Upper lobe of left lung (tissue), 4 donors: ENCODE results near the gene TSPAN5.

Source experiments
- EP300 ChIP-seq, 4 donors: sonication (generic); formaldehyde crosslinking; IDR thresholded peaks; one replicate each; pipeline ENCODE4 v1.5.1; 2017; ENCODE audit warnings: antibody characterized with exemption in 4 of 4, control low read depth in 2 of 4
- POLR2A ChIP-seq, 4 donors: fragments of 450-650 bp; IDR thresholded peaks; one replicate each; pipeline ENCODE4 v1.5.1; 2016 to 2017; ENCODE audit warnings: antibody characterized with exemption in 4 of 4, mild to moderate bottlenecking in 2 of 4
- TF ChIP-seq, protein P1 (sequence below), 6 experiments: fragments of 450-650 bp in 4 of 6; fragments of 200-600 bp in 2 of 6; sonication (generic) in 2 of 6; IDR thresholded peaks; one replicate each; pipeline ENCODE4 v1.5.1; 2016 to 2019; ENCODE audit warnings: antibody characterized with exemption in 6 of 6

DNA sequence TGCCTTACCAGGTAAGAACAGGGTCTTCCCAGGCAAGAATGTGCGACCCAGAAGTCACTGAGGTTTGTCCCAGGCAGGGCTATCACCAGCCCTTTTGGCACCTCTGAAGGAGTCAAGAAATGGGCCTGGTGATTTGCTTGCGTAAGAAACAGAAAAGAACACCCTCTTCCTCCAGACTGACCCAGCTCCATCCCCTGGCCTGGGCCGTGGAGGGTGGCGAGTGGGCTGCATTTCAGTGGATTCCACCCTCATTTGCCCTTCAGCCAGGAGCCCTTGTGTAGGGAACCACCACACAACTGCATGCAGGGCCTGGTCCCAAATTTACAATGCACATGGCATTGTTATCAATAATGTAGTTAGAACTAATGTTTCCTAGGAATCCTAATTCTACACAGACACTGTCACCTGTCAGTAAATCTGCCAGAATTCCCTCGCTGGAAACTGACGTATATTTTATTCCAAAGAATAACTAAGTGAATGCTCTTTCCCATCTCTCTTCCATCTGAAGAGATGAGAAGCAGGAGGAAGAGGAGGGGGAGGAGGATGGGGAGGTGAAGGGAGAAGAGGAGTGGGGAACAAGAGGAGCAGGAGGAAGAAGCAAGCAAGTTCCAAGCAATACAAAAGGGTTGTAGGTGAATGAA, 46.6 kb downstream of the TSPAN5 start:
- TF ChIP-seq, protein P1, sequence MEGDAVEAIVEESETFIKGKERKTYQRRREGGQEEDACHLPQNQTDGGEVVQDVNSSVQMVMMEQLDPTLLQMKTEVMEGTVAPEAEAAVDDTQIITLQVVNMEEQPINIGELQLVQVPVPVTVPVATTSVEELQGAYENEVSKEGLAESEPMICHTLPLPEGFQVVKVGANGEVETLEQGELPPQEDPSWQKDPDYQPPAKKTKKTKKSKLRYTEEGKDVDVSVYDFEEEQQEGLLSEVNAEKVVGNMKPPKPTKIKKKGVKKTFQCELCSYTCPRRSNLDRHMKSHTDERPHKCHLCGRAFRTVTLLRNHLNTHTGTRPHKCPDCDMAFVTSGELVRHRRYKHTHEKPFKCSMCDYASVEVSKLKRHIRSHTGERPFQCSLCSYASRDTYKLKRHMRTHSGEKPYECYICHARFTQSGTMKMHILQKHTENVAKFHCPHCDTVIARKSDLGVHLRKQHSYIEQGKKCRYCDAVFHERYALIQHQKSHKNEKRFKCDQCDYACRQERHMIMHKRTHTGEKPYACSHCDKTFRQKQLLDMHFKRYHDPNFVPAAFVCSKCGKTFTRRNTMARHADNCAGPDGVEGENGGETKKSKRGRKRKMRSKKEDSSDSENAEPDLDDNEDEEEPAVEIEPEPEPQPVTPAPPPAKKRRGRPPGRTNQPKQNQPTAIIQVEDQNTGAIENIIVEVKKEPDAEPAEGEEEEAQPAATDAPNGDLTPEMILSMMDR (IDR thresholded peaks at IDR 0.05), result no peak
- TF ChIP-seq EP300 (IDR thresholded peaks at IDR 0.05) (no peak), POLR2A (IDR thresholded peaks at IDR 0.05) (no peak)
